Parathyroid adenoma (tissue), 2 donors: ENCODE data around the gene ACP5.

Experiments
- H2AFZ ChIP-seq: fragments of 300-600 bp; sonication (generic); one replicate; pipeline ENCODE4 v1.7.0; 2017; ENCODE audit warnings: antibody characterized with exemption, mild to moderate bottlenecking
- H3K27ac ChIP-seq: fragments of 300-600 bp; sonication (generic); one replicate; pipeline ENCODE4 v1.7.0; 2017
- H3K27me3 ChIP-seq: fragments of 300-600 bp; sonication (generic); one replicate; pipeline ENCODE4 v1.7.0; 2017; ENCODE audit warnings: low read length; ENCODE audit not compliant: control insufficient read depth, insufficient read depth
- H3K36me3 ChIP-seq: fragments of 300-600 bp; sonication (generic); one replicate; pipeline ENCODE4 v1.7.0; 2017; ENCODE audit warnings: low read length; ENCODE audit not compliant: control insufficient read depth, insufficient read depth
- H3K4me1 ChIP-seq: fragments of 300-600 bp; sonication (generic); one replicate; pipeline ENCODE4 v1.7.0; 2017; ENCODE audit warnings: control low read depth
- H3K4me2 ChIP-seq: fragments of 300-600 bp; sonication (generic); one replicate; pipeline ENCODE4 v1.7.0; 2017; ENCODE audit warnings: low read length
- H3K4me3 ChIP-seq: fragments of 300-600 bp; sonication (generic); one replicate; pipeline ENCODE4 v1.7.0; 2017; ENCODE audit warnings: low read depth, low read length
- H3K79me2 ChIP-seq: fragments of 300-600 bp; sonication (generic); one replicate; pipeline ENCODE4 v1.7.0; 2017; ENCODE audit warnings: control low read depth
- H3K9ac ChIP-seq: fragments of 300-600 bp; sonication (generic); one replicate; pipeline ENCODE4 v1.7.0; 2017; ENCODE audit warnings: mild to moderate bottlenecking
- H3K9me3 ChIP-seq: fragments of 300-600 bp; sonication (generic); one replicate; pipeline ENCODE4 v1.7.0; 2017; ENCODE audit warnings: low read length; ENCODE audit not compliant: control insufficient read depth
- TF ChIP-seq, protein P1 (sequence below): fragments of 300-600 bp; sonication (generic); IDR thresholded peaks from one replicate; pipeline ENCODE4 v1.7.0; 2017; ENCODE audit warnings: antibody characterized with exemption, mild to moderate bottlenecking
- donor health status: primary hyperparathyroidism.

The ACP5 gene

DNA sequence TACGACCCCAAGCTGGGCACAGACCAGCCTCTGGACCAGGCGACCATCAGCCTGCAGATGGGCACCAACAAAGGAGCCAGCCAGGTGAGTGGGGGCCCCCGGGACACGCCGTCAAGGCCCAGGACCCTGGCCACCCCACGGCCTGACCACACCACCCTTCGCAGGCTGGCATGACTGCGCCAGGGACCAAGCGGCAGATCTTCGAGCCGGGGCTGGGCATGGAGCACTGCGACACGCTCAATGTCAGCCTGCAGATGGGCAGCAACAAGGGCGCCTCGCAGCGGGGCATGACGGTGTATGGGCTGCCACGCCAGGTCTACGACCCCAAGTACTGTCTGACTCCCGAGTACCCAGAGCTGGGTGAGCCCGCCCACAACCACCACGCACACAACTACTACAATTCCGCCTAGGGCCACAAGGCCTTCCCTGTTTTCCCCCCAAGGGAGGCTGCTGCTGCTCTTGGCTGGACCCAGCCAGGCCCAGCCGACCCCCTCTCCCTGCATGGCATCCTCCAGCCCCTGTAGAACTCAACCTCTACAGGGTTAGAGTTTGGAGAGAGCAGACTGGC, 28.0 kb downstream of the ACP5 start:
- H3K4me3 ChIP-seq = no peak overlapping the region
- H3K9me3 ChIP-seq = no peaks in the 10 kb centered on the region
- no peaks in the 10 kb centered on the region for H3K27me3 ChIP-seq
- no peak overlapping the region for H3K9ac ChIP-seq
- no peaks in the 10 kb centered on the region for H3K36me3 ChIP-seq
- H3K4me2 ChIP-seq = no peak overlapping the region
- TF ChIP-seq, protein P1, sequence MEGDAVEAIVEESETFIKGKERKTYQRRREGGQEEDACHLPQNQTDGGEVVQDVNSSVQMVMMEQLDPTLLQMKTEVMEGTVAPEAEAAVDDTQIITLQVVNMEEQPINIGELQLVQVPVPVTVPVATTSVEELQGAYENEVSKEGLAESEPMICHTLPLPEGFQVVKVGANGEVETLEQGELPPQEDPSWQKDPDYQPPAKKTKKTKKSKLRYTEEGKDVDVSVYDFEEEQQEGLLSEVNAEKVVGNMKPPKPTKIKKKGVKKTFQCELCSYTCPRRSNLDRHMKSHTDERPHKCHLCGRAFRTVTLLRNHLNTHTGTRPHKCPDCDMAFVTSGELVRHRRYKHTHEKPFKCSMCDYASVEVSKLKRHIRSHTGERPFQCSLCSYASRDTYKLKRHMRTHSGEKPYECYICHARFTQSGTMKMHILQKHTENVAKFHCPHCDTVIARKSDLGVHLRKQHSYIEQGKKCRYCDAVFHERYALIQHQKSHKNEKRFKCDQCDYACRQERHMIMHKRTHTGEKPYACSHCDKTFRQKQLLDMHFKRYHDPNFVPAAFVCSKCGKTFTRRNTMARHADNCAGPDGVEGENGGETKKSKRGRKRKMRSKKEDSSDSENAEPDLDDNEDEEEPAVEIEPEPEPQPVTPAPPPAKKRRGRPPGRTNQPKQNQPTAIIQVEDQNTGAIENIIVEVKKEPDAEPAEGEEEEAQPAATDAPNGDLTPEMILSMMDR = no peak
- no peaks in the 10 kb centered on the region for H3K79me2 ChIP-seq
- H3K27ac ChIP-seq = no peak overlapping the region
- H3K4me1 ChIP-seq = no peaks in the 10 kb centered on the region
- H2AFZ ChIP-seq = no peak overlapping the region

DNA sequence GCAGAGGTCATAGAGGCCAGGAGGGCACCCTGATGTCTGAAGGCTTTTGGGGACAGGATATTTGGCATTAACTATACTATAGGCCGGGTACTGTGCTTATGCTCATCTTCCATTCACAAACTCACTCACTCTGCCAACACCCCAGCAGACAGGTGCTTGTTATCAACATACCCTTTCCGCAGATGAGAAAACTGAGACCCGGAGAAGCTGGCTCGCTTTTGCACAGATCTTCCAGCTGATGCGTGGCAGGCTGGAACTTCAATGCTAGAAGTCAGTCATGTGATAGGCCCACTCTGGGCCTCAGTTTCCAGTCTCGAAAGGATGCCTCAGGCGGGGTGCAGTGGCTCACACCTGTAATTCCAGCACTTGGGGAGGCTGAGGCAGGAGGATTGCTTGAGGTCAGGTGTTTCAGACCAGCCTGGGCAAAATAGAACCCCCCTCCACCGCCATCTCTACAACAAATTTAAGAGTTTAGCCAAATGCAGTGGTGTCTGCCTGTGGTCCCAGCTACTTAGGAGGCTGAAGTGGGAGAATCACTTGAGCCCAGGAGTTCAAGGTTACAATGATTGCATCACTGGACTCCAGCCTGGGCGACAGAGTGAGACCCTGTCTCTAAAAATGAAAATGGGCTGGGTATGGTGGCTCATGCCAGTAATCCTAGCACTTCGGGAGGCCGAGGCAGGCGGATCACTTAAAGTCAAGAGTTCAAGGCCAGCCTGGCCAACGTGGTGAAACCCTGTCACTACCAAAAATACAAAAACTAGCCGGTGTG, 29.3 kb downstream of the ACP5 start:
- Histone ChIP-seq H3K4me1 (no peaks in the 10 kb centered on the region), H3K79me2 (no peaks in the 10 kb centered on the region), H3K27ac (no peak overlapping the region), H3K36me3 (no peaks in the 10 kb centered on the region), H3K27me3 (no peaks in the 10 kb centered on the region), H3K9me3 (no peaks in the 10 kb centered on the region), H3K9ac (no peak overlapping the region), H2AFZ (no peak overlapping the region), H3K4me2 (no peak overlapping the region), H3K4me3 (no peak overlapping the region)
- TF ChIP-seq, protein P1 = no peak

DNA sequence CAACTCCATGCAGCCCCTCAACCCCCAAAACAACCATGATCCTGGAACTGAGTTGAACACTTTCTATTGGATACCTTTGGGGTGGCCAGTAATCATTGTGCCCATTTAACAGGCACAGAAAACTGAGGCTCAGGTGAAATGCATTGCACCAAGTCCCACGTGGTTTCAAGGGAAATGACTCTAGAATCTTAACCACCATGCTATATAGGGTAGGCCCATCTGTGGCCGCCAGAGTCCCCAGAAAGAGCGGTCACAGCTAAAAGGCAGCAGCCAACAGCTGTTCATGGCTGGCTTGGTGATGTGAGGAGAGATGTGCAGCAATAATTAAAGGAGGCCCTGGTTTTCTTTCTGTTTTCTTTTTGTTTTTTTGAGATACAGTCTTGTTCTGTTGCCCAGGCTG, 36.2 kb downstream of the ACP5 start:
- no peak overlapping the region for H2AFZ ChIP-seq
- H3K4me3 ChIP-seq = no peak overlapping the region
- TF ChIP-seq, protein P1 = no peak
- H3K4me1 ChIP-seq = no peaks in the 10 kb centered on the region
- no peak overlapping the region for H3K9ac ChIP-seq
- no peak overlapping the region for H3K4me2 ChIP-seq
- H3K27me3 ChIP-seq = no peaks in the 10 kb centered on the region
- no peaks in the 10 kb centered on the region for H3K9me3 ChIP-seq
- no peaks in the 10 kb centered on the region for H3K79me2 ChIP-seq
- no peak overlapping the region for H3K27ac ChIP-seq
- no peaks in the 10 kb centered on the region for H3K36me3 ChIP-seq

DNA sequence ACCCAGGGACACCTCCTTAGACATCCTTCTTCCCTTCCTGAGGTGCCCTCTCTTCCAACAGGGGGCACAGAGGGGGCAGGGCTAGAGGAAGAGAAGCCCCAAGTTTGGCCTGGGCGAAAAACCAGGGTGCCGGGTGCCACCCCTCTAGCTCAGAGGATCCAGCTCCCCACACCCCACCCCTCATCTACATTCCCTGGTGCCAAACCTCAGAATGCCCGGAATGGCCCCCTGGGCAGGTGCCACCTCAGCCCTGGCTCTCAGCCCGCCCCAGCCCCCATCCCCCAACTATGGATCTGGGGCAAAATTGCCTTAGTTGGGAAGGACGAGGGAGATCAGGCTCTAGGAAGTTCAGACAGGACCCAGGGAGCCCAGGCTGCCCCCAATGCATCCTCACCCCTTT, 36.8 kb downstream of the ACP5 start:
- no peaks in the 10 kb centered on the region for H3K9me3 ChIP-seq
- H3K36me3 ChIP-seq = no peaks in the 10 kb centered on the region
- no peak overlapping the region for H3K9ac ChIP-seq
- H3K4me3 ChIP-seq = no peak overlapping the region
- H3K4me1 ChIP-seq = no peaks in the 10 kb centered on the region
- TF ChIP-seq, protein P1 = no peak
- no peaks in the 10 kb centered on the region for H3K27me3 ChIP-seq
- no peak overlapping the region for H3K27ac ChIP-seq
- no peaks in the 10 kb centered on the region for H3K79me2 ChIP-seq
- no peak overlapping the region for H2AFZ ChIP-seq
- no peak overlapping the region for H3K4me2 ChIP-seq
